ENCODE measurements around the gene SPTLC2.

SPTLC2 gene

DNA sequence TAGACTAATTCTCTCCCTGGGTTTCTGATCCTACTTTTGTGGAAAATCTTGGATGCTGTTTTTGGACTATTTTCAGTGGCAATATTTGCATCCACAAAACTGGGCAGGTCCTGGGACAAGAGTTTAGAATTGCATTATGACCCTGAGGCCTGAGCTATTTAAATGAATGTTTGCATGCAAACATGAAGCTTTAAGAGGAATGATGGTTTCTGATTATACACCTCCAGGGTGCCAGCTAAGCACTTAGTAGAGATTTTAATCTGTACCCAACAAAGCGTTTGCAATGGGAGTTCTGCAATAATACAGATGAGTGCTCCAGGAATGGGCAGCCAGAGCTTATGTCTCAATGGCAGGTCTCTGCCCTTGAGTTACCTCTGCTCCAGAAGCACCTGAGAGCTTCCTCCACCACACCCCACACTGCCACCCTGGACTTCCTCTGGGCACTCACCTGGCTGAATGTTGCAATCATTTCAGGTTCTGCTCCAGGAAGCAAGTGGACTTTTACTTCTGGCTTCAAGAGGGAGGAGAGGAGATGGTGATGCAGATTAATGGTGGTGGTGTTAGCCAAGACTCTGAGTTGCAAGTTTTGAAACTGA lies 6.0 kb upstream of the SPTLC2 start:
- no peaks in the 10 kb centered on the region for H3K79me2 ChIP-seq (ENCODE audit: control insufficient read depth, insufficient read depth, low read length, unreplicated experiment)
- no peaks in the 10 kb centered on the region for H3K27me3 ChIP-seq (ENCODE audit: insufficient read depth, low read length)
- H3K36me3 ChIP-seq (ENCODE audit: insufficient read depth, low read length): no peaks in the 10 kb centered on the region
- no peak overlapping the region for H3K27ac ChIP-seq (ENCODE audit: low read depth, low read length)
- no peak overlapping the region for H2AFZ ChIP-seq (ENCODE audit: low read length, unreplicated experiment)
- no peaks in the 10 kb centered on the region for H3K4me1 ChIP-seq (ENCODE audit: control insufficient read depth, insufficient read depth, low read length, unreplicated experiment)
- H3K4me3 ChIP-seq (ENCODE audit: low read depth, low read length): no peak overlapping the region

GRCh38 chr14:77620222-77620870 lies 3.9 kb upstream of the SPTLC2 start:
- Histone ChIP-seq H3K27me3 (ENCODE audit: insufficient read depth, low read length) (no peaks in the 10 kb centered on the region), H2AFZ (ENCODE audit: low read length, unreplicated experiment) (no peak overlapping the region), H3K4me3 (ENCODE audit: low read depth, low read length) (no peak overlapping the region), H3K27ac (ENCODE audit: low read depth, low read length) (no peak overlapping the region), H3K79me2 (ENCODE audit: control insufficient read depth, insufficient read depth, low read length, unreplicated experiment) (peaks cover 6% of the 10 kb centered on the region), H3K36me3 (ENCODE audit: insufficient read depth, low read length) (no peaks in the 10 kb centered on the region), H3K4me1 (ENCODE audit: control insufficient read depth, insufficient read depth, low read length, unreplicated experiment) (no peaks in the 10 kb centered on the region)

DNA sequence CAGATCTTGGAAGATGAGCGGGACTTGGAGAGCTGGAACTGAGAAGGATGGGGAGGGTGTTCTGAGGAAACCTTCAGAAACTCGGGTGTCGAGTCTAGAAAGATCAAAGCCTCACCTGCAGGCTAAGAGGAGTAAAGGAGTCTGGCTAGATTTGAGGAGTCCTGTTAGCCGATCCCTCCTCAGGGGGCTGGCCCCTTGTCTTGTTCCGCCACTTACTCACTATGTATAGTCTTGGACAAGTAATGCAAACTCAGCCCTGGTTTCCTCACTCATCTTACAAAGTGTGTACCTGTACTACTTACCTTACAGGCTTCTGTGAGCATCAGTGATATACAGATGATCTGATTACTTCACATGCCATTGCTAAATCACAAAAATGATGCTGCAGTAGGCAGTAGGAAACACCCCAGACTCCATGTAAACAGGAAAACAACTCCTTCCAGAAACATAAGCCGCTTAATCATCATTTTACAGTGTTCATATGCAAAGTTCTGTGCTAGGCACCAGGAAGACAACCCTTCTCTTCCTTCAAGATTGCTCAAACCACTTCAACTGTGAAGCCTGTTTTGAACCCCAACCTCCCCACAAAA lies 2.0 kb upstream of the SPTLC2 start:
- Histone ChIP-seq H3K4me1 (ENCODE audit: control insufficient read depth, insufficient read depth, low read length, unreplicated experiment) (peaks cover 12% of the 10 kb centered on the region), H3K27me3 (ENCODE audit: insufficient read depth, low read length) (no peaks in the 10 kb centered on the region), H3K4me3 (ENCODE audit: low read depth, low read length) (no peak overlapping the region), H3K79me2 (ENCODE audit: control insufficient read depth, insufficient read depth, low read length, unreplicated experiment) (peaks cover 23% of the 10 kb centered on the region), H2AFZ (ENCODE audit: low read length, unreplicated experiment) (no peak overlapping the region), H3K36me3 (ENCODE audit: insufficient read depth, low read length) (0 out of 2 replicates have a peak, but pooled peaks cover 1% of the 10 kb centered on the region), H3K27ac (ENCODE audit: low read depth, low read length) (no peak overlapping the region)

DNA sequence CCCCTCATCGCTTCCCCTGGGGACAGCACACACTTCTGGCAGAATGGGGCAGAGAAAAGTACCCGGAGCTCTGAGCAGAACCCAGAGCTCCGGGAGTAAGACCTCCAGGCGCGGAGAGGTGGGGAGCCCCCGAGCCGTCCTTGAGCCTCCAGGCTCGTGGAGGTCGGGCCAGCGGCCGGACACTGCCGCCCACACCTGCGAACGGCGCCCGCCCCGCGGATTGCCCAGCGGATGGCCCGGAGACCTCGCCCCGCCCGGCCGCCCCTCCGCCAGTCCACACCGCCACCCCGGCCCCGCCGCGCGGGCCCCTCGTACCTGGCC lies 344 bp downstream of the SPTLC2 start:
- Histone ChIP-seq H3K27me3 (ENCODE audit: insufficient read depth, low read length) (no peaks in the 10 kb centered on the region), H2AFZ (ENCODE audit: low read length, unreplicated experiment) (peak overlapping the region; percentile 91), H3K4me3 (ENCODE audit: low read depth, low read length) (peak overlapping the region; percentile 99), H3K36me3 (ENCODE audit: insufficient read depth, low read length) (0 out of 2 replicates have a peak, but pooled peaks cover 2% of the 10 kb centered on the region), H3K27ac (ENCODE audit: low read depth, low read length) (no peak overlapping the region; the same call in 1 of the 2 replicates), H3K4me1 (ENCODE audit: control insufficient read depth, insufficient read depth, low read length, unreplicated experiment) (peaks cover 29% of the 10 kb centered on the region), H3K79me2 (ENCODE audit: control insufficient read depth, insufficient read depth, low read length, unreplicated experiment) (peaks cover 45% of the 10 kb centered on the region)

- H3K79me2 ChIP-seq (ENCODE audit: control insufficient read depth, insufficient read depth, low read length, unreplicated experiment): peaks cover 50% of the 10 kb centered on the region
- no peaks in the 10 kb centered on the region for H3K27me3 ChIP-seq (ENCODE audit: insufficient read depth, low read length)
- H3K27ac ChIP-seq (ENCODE audit: low read depth, low read length): no peak overlapping the region; the same call in 1 of the 2 replicates
- H3K4me1 ChIP-seq (ENCODE audit: control insufficient read depth, insufficient read depth, low read length, unreplicated experiment): peaks cover 29% of the 10 kb centered on the region
- H3K4me3 ChIP-seq (ENCODE audit: low read depth, low read length): peak overlapping the region; percentile 99
- peak overlapping the region; percentile 91 for H2AFZ ChIP-seq (ENCODE audit: low read length, unreplicated experiment)
- H3K36me3 ChIP-seq (ENCODE audit: insufficient read depth, low read length): 0 out of 2 replicates have a peak, but pooled peaks cover 2% of the 10 kb centered on the region
Measured at GRCh38 chr14:77615361-77616132, 890 bp downstream of the SPTLC2 start.

DNA sequence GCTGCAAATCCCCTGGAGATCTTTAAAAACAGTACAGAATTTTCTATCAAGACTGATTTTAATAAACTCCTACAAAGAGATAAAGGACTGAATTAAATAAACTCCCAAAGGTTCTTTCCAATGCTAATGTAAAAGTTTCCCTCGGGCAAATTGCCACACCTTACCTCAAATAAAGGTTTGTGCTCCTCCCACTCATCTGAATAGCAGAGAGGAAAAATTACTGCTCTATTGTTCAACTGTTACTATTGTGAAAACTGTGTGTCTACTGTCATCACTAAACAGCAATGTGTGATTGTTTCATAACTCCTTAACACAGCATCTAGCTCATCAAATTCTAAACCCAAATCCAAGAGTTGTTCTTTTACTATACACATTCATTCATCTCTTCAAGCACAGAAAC lies 3.2 kb downstream of the SPTLC2 start:
- Histone ChIP-seq H3K27me3 (ENCODE audit: insufficient read depth, low read length) (no peaks in the 10 kb centered on the region), H2AFZ (ENCODE audit: low read length, unreplicated experiment) (no peak overlapping the region), H3K4me3 (ENCODE audit: low read depth, low read length) (peak overlapping the region; percentile 16; the same call in 1 of the 2 replicates), H3K27ac (ENCODE audit: low read depth, low read length) (no peak overlapping the region; the same call in 1 of the 2 replicates), H3K79me2 (ENCODE audit: control insufficient read depth, insufficient read depth, low read length, unreplicated experiment) (peaks cover 72% of the 10 kb centered on the region), H3K36me3 (ENCODE audit: insufficient read depth, low read length) (0 out of 2 replicates have a peak, but pooled peaks cover 2% of the 10 kb centered on the region), H3K4me1 (ENCODE audit: control insufficient read depth, insufficient read depth, low read length, unreplicated experiment) (peaks cover 29% of the 10 kb centered on the region)

- Histone ChIP-seq H3K4me1 (ENCODE audit: control insufficient read depth, insufficient read depth, low read length, unreplicated experiment) (peaks cover 29% of the 10 kb centered on the region), H3K4me3 (ENCODE audit: low read depth, low read length) (peak overlapping the region; percentile 23; the same call in 1 of the 2 replicates), H3K27ac (ENCODE audit: low read depth, low read length) (no peak overlapping the region; the same call in 1 of the 2 replicates), H2AFZ (ENCODE audit: low read length, unreplicated experiment) (no peak overlapping the region), H3K36me3 (ENCODE audit: insufficient read depth, low read length) (0 out of 2 replicates have a peak, but pooled peaks cover 2% of the 10 kb centered on the region), H3K27me3 (ENCODE audit: insufficient read depth, low read length) (no peaks in the 10 kb centered on the region), H3K79me2 (ENCODE audit: control insufficient read depth, insufficient read depth, low read length, unreplicated experiment) (peaks cover 83% of the 10 kb centered on the region)
Measured at GRCh38 chr14:77612011-77612620, 4.3 kb downstream of the SPTLC2 start.

GRCh38 chr14:77610553-77610952 lies 5.9 kb downstream of the SPTLC2 start:
- Histone ChIP-seq H3K27me3 (ENCODE audit: insufficient read depth, low read length) (no peaks in the 10 kb centered on the region), H3K27ac (ENCODE audit: low read depth, low read length) (no peak overlapping the region), H3K4me3 (ENCODE audit: low read depth, low read length) (no peak overlapping the region), H2AFZ (ENCODE audit: low read length, unreplicated experiment) (no peak overlapping the region), H3K36me3 (ENCODE audit: insufficient read depth, low read length) (0 out of 2 replicates have a peak, but pooled peaks cover 2% of the 10 kb centered on the region), H3K4me1 (ENCODE audit: control insufficient read depth, insufficient read depth, low read length, unreplicated experiment) (peaks cover 33% of the 10 kb centered on the region), H3K79me2 (ENCODE audit: control insufficient read depth, insufficient read depth, low read length, unreplicated experiment) (peaks cover 94% of the 10 kb centered on the region)

DNA sequence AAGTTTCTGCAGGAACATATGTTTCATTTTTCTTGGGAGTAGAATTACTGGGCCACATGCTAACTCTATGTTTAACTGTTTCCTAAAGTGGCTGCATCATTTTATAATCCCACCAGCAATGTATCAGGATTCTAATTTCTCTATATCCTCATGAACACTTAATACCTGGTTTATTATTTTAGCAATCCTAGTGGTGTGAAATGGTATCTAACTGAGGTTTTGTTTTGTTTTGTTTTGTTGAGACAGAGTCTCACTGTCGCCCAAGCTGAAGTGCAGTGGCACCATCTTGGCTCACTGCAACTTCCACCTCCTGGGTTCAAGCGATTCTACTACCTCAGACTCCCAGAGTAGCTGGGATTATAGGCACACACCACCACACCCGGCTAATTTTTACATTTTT lies 6.5 kb downstream of the SPTLC2 start:
- Histone ChIP-seq H3K36me3 (ENCODE audit: insufficient read depth, low read length) (0 out of 2 replicates have a peak, but pooled peaks cover 2% of the 10 kb centered on the region), H3K27ac (ENCODE audit: low read depth, low read length) (no peak overlapping the region), H3K79me2 (ENCODE audit: control insufficient read depth, insufficient read depth, low read length, unreplicated experiment) (peaks cover 93% of the 10 kb centered on the region), H3K4me1 (ENCODE audit: control insufficient read depth, insufficient read depth, low read length, unreplicated experiment) (peaks cover 31% of the 10 kb centered on the region), H2AFZ (ENCODE audit: low read length, unreplicated experiment) (no peak overlapping the region), H3K27me3 (ENCODE audit: insufficient read depth, low read length) (no peaks in the 10 kb centered on the region), H3K4me3 (ENCODE audit: low read depth, low read length) (no peak overlapping the region)

DNA sequence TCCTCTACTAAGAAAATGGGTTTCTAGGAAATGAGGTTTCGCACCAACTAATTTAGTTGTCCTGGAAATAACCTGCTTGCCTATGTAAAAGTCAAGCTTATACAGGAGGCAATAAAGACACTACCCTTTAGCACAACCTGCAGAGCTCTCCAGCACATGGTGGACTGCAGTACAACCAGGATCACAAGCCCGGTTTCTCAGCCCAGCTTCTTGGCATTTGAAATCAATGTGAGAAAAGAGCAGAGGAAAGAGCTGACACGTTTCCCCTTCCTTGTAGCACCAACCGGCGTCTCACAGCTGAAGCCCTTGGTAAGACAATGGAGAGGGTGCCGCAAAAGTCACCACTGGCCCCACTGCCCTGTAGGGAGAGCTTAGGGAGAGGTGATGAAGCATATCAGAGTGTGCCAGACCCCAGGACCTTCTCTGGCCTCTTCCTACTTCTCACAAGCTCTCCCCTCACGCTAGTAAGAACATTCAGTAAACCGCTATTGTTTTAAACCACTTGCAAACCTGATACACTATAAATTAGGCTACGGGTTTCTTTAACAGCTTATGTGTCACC lies 8.6 kb downstream of the SPTLC2 start:
- H3K27me3 ChIP-seq (ENCODE audit: insufficient read depth, low read length): no peaks in the 10 kb centered on the region
- H3K4me3 ChIP-seq (ENCODE audit: low read depth, low read length): no peak overlapping the region
- H3K27ac ChIP-seq (ENCODE audit: low read depth, low read length): no peak overlapping the region
- H2AFZ ChIP-seq (ENCODE audit: low read length, unreplicated experiment): no peak overlapping the region
- peaks cover 5% of the 10 kb centered on the region; the same call in 1 of the 2 replicates for H3K36me3 ChIP-seq (ENCODE audit: insufficient read depth, low read length)
- H3K79me2 ChIP-seq (ENCODE audit: control insufficient read depth, insufficient read depth, low read length, unreplicated experiment): peaks cover 91% of the 10 kb centered on the region
- H3K4me1 ChIP-seq (ENCODE audit: control insufficient read depth, insufficient read depth, low read length, unreplicated experiment): peaks cover 17% of the 10 kb centered on the region
